ENCODE measurements around the gene SLC35D1. TPM values are rescaled to one million over a fixed set of nuclear protein-coding genes. Genes with fewer than 3 reads are reported as not detected.
"Not testable (repeated sequence)": the region's sequence is repeated elsewhere in the genome, so short reads cannot be mapped to it uniquely, and the experiment has no call there.

Gene SLC35D1
- total and polyA plus RNA-seq, 7 donors = 3.9 to 22.9 (median 9.4) TPM

DNA sequence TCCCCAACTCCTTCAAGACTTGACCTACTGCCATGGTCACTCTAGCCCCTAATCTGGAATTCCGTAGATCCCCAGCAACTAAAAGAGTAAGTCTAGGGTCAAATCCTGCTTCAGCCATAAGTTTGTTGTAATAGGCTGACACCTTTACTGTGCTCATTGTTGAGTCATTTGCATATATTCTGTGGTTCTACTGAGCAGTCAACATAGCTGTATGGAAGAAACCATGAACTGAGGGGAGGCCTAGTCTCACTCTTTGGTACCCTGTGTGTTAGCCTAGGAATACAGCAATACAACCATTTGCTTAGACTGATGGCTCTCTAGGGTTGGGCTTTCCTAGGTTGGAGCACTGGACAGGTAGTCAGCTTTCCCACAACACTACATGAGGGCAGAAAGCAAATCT is 23.6 kb upstream of the SLC35D1 start:
- no peak for TF ChIP-seq POLR2A (IDR thresholded peaks at IDR 0.05)
- TF ChIP-seq POLR2AphosphoS5 (IDR thresholded peaks at IDR 0.05) = no peak
- TF ChIP-seq, protein P1, sequence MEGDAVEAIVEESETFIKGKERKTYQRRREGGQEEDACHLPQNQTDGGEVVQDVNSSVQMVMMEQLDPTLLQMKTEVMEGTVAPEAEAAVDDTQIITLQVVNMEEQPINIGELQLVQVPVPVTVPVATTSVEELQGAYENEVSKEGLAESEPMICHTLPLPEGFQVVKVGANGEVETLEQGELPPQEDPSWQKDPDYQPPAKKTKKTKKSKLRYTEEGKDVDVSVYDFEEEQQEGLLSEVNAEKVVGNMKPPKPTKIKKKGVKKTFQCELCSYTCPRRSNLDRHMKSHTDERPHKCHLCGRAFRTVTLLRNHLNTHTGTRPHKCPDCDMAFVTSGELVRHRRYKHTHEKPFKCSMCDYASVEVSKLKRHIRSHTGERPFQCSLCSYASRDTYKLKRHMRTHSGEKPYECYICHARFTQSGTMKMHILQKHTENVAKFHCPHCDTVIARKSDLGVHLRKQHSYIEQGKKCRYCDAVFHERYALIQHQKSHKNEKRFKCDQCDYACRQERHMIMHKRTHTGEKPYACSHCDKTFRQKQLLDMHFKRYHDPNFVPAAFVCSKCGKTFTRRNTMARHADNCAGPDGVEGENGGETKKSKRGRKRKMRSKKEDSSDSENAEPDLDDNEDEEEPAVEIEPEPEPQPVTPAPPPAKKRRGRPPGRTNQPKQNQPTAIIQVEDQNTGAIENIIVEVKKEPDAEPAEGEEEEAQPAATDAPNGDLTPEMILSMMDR (IDR thresholded peaks at IDR 0.05) = no peak
- TF ChIP-seq EP300 (IDR thresholded peaks at IDR 0.05) = no peak
- WGBS, 2 donors = 97 to 98% methylated on average over 1 of the region's 1 CpG
- H3K9me3 ChIP-seq = no peaks in the 10 kb centered on the region
- no peaks in the 10 kb centered on the region for H3K36me3 ChIP-seq
- no peak for DNase-seq
- intact Hi-C loops (cut with DNase I) = no loop called here
- no peak overlapping the region for H3K4me3 ChIP-seq
- H3K4me1 ChIP-seq = no peaks in the 10 kb centered on the region
- no peak overlapping the region for H3K27ac ChIP-seq
- H3K27me3 ChIP-seq = no peaks in the 10 kb centered on the region

DNA sequence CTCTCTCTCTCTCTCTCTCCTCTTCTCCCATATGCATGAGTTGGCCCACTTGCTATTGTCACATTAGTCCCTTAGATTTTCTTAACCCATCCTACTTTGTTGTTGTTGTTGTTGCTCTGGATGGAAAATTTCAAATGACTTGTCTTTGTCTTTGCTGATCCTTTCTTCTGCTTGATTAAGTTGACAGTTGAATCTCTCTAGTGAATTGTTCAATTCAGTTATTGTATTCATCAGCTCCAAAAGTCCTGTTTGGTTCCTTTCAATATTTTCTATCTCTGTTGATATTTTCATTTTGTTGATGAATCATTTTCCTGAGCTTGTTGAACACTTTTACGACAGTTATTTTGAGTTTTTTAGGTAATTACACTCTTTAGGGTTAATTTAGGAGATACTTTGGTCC is 18.8 kb upstream of the SLC35D1 start:
- no peaks in the 10 kb centered on the region for H3K36me3 ChIP-seq
- H3K4me3 ChIP-seq = no peak overlapping the region
- intact Hi-C loops (cut with DNase I) = no loop called here
- peaks cover 0 to 5% (median 0%) of the 10 kb centered on the region in 4 donors for H3K9me3 ChIP-seq
- H3K27ac ChIP-seq = no peak overlapping the region
- no peaks in the 10 kb centered on the region for H3K27me3 ChIP-seq
- 96% methylated on average over 1 of the region's 1 CpG for WGBS, 2 donors
- TF ChIP-seq, protein P1 (IDR thresholded peaks at IDR 0.05) = no peak
- TF ChIP-seq EP300 (IDR thresholded peaks at IDR 0.05) (no peak), POLR2AphosphoS5 (IDR thresholded peaks at IDR 0.05) (no peak), POLR2A (IDR thresholded peaks at IDR 0.05) (no peak)
- no peak for DNase-seq
- no peaks in the 10 kb centered on the region for H3K4me1 ChIP-seq

DNA sequence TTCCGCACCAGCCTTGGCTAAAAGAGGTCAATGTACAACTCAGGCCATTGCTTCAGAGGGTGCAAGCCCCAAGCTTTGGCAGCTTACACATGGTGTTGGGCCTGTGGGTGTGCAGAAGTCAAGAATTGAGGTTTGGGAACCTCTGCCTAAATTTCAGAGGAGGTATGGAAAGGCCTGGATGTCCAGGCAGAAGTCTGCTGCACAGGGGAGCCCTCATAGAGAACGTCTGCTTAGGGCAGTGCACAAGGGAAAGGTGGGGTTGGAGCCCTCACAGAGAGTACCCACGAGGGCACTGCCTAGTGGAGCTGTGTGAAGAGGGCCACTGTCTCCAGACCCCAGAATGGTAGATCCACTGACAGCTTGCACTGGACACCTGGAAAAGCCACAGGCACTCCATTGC is 13.7 kb upstream of the SLC35D1 start:
- H3K27me3 ChIP-seq; intact Hi-C loops (cut with DNase I); DNase-seq; H3K27ac ChIP-seq; H3K36me3 ChIP-seq; H3K4me1 ChIP-seq; H3K4me3 ChIP-seq; H3K9me3 ChIP-seq: not testable (repeated sequence)
- 62 to 63% methylated on average over 3 of the region's 3 CpGs for WGBS, 2 donors

DNA sequence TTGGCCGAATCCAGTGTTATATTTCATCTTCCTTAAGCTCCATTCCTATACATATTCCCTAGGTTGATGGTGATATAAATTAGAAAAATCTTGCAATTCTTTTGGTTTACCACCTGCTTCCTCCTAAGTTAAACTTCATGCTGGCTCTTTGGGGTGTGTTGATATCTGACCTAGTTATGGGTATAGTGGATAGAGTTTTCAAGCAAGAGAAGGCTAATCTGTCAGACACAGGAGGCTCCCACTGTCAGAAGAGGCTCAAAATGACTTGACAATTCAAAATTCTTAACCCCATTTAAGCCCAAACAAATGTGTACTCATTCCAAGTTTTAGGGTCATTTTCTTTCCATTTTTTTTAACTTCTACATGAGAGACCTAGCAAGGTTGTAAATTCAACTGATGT is 8.5 kb upstream of the SLC35D1 start:
- WGBS, 2 donors = 94 to 99% methylated on average over 1 of the region's 1 CpG

DNA sequence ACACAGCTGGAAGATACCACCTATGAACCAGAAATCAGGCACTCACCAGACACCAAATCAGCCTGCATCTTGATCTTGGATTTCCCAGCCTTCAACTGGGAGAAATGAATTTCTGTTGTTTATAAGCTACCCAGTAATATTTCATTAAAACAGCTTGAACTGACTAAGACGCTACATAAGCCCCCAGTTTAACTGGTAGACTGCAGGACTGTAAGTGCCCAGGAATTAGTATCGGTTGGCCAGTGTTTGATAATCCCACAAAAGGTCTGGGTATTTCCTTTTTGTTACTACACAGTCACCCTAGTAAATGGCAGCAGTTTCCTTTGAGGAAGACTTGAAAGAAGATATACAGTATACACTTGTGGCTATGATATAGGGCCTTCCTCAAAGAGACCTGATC is 7.3 kb upstream of the SLC35D1 start:
- intact Hi-C loops (cut with DNase I) = no loop called here
- no peak for DNase-seq
- no peaks in the 10 kb centered on the region for H3K9me3 ChIP-seq
- H3K27ac ChIP-seq = no peak overlapping the region
- H3K4me1 ChIP-seq = no peaks in the 10 kb centered on the region
- H3K4me3 ChIP-seq = no peak overlapping the region
- no peak for TF ChIP-seq POLR2AphosphoS5 (IDR thresholded peaks at IDR 0.05)
- no peak for TF ChIP-seq EP300 (IDR thresholded peaks at IDR 0.05)
- TF ChIP-seq, protein P1 (IDR thresholded peaks at IDR 0.05) = no peak
- TF ChIP-seq POLR2A (IDR thresholded peaks at IDR 0.05) = no peak
- no peaks in the 10 kb centered on the region for H3K27me3 ChIP-seq
- no peaks in the 10 kb centered on the region for H3K36me3 ChIP-seq
- WGBS, 2 donors = 91 to 92% methylated on average over 2 of the region's 2 CpGs

More for the DNA sequence above, 8.5 kb upstream of the SLC35D1 start:
- intact Hi-C loops (cut with DNase I) = no loop called here
- Histone ChIP-seq H3K4me1 (no peaks in the 10 kb centered on the region), H3K9me3 (peaks cover 0 to 2% (median 0%) of the 10 kb centered on the region in 4 donors), H3K4me3 (no peak overlapping the region), H3K27me3 (no peaks in the 10 kb centered on the region), H3K36me3 (no peaks in the 10 kb centered on the region), H3K27ac (no peak overlapping the region)
- DNase-seq = no peak
- TF ChIP-seq, protein P1 (IDR thresholded peaks at IDR 0.05) = no peak
- TF ChIP-seq EP300 (IDR thresholded peaks at IDR 0.05) = no peak

All from sigmoid colon (tissue), 7 donors.